ENCODE data around the gene NALCN. TPM values are rescaled to one million over a fixed set of nuclear protein-coding genes. Genes with fewer than 3 reads are reported as not detected.

The NALCN gene
- polyA plus RNA-seq, 5 donors = 0.34 to 0.95 (median 0.40) TPM

- DNase-seq = no peak
These were observed 210.9 kb downstream of the NALCN start for GRCh38 chr13:101205408-101205807.

GRCh38 chr13:101204270-101205020 lies 211.9 kb downstream of the NALCN start:
- DNase-seq = no peak

DNA sequence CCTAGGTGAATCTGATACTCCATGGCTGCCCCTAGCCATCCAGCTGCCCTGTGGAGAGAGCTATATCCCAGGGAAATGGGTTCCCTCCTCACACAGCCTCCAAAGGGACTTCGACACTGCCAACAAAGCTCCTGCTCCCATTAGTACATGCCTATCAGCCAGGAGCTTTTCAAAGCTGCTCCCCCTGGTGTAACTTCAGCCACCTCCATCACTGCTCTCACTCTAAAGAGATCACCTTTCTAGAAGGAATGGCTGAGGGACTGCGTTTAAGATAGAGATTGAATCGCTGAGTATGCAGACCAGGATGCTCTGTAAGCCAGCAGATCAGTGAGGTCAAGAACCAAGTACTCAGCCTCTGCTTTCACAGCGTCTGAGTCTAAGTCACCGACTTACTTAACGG lies 213.7 kb downstream of the NALCN start:
- DNase-seq = no peak

DNA sequence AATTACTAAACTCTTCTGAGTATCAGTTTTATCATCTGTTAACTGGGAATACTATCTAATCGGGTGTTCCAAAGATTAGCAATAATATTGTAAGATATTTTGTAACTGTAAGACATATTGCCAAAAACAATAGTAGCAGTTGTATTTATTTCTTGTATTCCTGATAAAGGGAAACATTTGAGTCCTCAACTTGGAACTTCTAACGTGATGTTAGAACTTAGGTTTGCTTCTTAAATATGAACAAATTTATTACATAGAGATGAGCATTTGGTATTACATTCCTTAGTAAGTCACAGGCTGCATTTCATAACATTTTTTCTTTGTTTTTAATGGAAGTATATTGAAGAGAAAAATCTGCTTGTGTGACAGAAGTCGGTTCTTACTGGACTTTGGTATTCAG lies 225.3 kb downstream of the NALCN start:
- no peak for DNase-seq

GRCh38 chr13:101190337-101190736 lies 226.0 kb downstream of the NALCN start:
- DNase-seq = no peak

DNA sequence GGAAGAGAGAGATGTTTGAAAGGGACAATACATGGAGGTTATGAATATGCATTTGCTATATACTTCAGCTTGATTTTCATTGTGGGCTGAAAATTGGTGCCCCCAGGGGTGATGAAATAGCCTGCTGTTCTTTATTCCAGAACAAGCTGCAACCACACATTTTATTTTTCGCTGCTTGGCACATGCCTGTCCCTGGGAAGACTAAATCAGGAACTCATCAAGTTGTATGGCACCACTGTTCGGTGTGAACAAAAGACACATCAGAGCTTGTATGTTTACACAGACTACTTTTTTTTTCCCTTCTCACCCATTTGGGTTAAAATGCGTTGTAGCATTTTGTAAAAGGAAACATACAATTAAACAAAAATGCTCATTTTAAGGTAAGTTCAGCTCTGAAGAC lies 230.7 kb downstream of the NALCN start:
- DNase-seq = no peak

DNA sequence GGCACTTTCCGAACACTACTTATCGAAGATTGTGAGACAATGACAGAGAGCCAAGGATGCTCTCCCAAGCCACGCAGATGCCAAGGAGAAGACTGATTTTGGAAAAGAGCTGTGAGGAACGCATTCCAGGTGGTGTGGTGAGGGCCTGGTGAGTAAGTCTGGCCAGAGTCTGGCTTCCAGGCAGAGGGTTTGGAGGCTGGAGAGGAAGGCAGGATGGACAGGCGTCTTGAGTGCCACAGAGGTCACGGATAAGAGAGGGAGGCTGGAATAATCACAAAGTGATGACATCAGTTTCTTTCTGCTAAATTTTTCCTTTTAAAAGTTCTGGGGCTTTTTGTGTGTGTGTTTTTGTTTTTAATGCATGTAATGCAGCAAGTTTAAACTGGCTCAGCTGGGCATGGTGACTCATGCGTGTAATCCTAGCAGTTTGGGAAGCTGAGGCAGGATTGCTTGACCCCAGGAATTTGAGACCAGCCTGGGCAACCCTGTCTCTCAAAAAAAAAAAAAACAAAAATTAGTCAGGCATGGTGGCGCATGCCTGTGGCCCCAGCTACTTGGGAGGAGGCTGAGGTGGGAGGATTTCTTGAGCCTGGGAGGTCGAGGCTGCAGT lies 235.1 kb downstream of the NALCN start:
- no peak for DNase-seq

DNA sequence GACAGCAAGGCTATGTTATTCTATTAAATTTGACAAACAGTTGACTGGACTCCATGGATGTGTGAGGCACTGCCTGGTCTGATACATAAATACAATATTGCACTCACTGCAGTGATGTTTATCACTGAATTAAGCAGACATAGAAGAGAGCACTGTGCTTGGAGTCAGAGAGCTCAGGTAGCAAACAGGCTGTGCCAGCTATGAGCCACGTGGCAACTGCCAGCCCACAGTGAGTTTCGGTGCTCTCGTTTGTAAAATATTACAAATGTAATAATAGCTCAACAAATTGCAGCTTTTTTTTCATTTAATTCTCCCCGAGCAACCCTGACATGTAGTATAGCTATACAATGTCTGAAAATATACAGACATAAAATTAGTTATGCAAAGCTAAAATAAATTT lies 237.3 kb downstream of the NALCN start:
- DNase-seq = no peak

- no peak for DNase-seq
These were observed 237.9 kb downstream of the NALCN start for GRCh38 chr13:101178406-101178805.

DNA sequence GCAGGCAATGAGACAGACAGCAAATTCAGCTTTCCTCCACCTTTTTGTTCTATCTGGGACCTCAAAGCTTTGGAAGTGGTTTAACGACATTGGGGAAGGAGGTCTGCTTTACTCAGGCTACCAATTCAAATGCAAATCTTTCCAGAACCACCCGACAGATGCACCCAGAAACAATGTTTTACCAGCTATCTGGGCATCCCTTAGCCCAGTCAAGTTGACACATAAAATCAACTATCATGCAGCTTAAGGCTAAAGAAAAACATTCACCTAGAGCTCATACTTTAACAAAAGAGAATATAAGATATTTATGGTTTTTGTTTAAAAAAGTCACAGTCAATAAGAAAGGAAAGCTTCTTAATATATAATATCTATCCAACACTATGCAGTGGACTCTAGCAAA lies 246.0 kb downstream of the NALCN start:
- no peak for DNase-seq

DNA sequence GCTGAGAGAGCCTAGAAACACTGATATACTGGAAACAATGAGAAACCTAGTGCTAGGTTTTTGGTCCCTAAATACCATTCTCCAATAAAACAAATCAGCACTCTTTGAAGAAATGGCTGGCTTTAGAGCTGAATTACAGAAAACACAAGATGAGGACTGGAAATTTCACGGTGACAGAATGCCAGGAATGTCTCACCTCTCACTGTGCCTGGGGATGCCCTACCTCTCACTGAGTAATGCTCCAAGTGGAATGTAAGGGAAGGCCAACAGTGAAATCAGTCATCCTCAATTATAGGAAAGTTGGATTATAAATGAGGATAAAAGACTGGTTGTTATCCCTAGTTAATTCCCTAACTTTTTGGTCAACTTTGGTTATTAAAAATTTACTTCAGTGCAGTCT lies 259.0 kb downstream of the NALCN start:
- no peak for DNase-seq

GRCh38 chr13:101155920-101156319 lies 260.4 kb downstream of the NALCN start:
- DNase-seq = no peak

GRCh38 chr13:101152184-101152583 lies 264.1 kb downstream of the NALCN start:
- no peak for DNase-seq

- DNase-seq = no peak
These were observed 265.3 kb downstream of the NALCN start for GRCh38 chr13:101150998-101151397.

DNA sequence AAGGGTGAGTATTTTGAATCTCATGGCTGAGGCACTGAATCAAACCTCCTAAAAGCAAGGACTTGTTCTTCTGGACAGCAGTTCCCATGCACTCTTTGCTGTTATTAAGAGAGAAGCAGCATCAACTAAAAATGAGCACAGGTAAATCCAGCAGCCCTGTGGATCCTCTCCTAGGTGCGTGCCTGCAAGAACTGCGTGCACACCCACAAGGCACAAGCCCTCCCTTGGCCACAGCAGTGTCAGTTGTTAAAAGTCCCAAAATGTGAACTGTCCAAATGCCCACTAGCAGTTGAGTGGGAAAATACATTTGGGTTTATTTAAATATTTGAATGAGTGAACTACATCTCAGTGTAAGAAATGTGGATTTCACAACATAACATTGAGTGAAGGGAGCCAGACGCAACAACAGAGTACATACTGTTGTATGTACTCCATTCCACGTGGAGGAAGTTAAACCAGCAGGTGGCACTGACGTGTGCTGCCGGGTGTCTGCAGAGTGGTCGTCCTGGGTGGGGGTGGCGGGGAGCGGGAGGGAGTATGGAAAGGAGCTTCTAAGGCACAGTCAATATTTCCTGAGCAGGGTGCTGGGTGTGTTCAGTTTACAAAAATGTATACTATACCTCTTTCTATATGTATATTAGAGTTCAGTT lies 266.4 kb downstream of the NALCN start:
- DNase-seq = no peak

- DNase-seq = no peak
These were observed 270.0 kb downstream of the NALCN start for GRCh38 chr13:101146101-101146898.

DNA sequence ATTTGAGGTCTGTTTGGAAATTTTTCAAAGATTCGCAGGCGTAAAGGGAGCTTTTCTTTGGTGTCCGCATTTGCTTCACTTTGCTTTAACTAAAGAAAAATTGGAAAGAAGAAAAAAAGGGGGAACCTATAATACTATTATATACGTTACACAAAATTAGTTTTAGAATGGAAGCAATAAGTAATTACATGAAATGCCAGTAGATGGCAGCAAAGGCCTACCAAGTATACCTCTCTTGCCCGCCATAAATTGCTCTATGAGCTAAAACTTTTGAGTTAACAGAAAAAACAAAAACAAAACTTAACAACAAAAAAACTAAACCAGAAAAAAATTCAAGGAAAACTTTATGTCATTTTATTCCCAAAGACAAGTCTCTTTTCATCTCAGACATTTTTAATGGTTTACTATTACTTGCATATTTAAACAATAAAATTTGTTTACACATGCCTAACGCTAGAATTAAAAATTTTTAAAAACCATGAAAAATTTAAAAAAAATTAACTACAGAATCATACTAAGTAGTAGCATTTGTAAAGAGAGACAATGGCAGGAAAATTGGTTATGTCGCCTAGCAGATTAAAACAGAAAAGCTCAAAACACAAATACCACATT lies 271.4 kb downstream of the NALCN start:
- DNase-seq = peak; percentile 17 to 24

DNA sequence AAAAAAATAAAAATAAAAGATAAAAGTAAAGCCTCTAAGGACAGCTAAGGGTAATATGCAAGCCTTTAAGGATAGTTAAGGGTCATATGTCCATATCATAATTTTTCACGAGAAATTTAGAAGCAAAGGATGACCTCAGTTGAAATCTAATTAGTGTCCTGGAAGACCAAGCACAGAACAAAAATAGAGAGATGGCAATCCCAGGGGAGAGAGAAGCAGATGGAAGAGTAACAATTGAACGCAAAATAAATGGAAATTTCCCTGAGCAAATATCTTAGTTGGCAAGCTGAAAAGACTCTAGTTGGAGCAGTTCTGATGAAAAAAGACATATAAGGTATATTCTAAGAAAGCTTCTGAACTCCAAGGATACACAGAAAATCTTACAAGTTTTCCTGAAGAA lies 275.4 kb downstream of the NALCN start:
- no peak for DNase-seq

- no peak for DNase-seq
These were observed 276.1 kb downstream of the NALCN start for GRCh38 chr13:101140087-101140770.

GRCh38 chr13:101139081-101139480 lies 277.2 kb downstream of the NALCN start:
- no peak for DNase-seq

- peak; percentile 18 to 45 for DNase-seq
These were observed 288.5 kb downstream of the NALCN start for GRCh38 chr13:101127741-101128353.
